COLO668 (cell line): ENCODE data around the gene JAGN1.
"Not testable (repeated sequence)": the region's sequence is repeated elsewhere in the genome, so short reads cannot be mapped to it uniquely, and the experiment has no call there.

Source experiments
- DNase-seq: peaks from one replicate; lab custom pipeline; 2025; ENCODE audit not compliant: unreplicated experiment; lab: John Stamatoyannopoulos, UW

JAGN1 gene

DNA sequence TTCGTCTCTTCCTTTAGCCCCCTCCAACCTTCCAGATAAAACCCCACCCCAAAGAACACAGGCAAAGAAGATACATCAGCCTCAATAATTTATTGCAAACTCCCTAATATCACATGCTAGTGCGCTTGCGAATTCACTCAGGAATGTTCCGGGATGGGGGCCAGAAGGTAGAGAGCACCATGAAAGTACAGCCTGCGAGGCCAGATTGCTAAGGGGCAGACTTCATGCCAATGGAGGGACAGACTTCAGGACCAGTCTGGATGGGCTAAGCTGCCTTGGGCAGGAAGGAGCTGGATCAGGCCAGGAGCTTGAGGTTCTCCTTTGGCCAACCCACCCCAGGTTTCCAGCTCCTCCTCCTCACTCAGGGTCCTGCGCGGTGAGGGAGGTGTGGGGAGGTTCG lies 23.8 kb upstream of the JAGN1 start:
- no peak for DNase-seq

GRCh38 chr3:9867106-9867505 lies 23.3 kb upstream of the JAGN1 start:
- DNase-seq = no peak

DNA sequence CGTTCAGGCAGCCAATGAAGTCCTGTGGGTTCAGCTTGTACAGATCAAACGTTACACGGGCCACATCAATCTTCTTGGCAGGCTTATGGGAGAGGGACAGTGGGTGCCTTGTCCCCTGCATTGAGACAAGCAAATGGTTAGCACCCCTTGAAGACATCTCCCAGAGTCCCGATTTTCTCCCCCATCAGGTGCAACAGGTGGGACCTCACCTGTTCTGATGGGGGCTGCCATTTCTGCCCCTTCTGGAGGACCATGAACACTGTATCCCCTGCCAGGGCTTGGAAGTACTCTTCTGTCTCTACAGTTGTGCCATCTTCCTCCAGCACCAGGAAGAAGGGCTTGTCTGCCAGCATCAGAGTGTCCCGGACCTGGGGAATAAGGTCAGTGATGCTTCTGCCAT lies 20.5 kb upstream of the JAGN1 start:
- no peak for DNase-seq

GRCh38 chr3:9870978-9871377 lies 19.4 kb upstream of the JAGN1 start:
- no peak for DNase-seq

- not testable (repeated sequence) for DNase-seq
Observed at GRCh38 chr3:9872067-9872466, 18.3 kb upstream of the JAGN1 start.

DNA sequence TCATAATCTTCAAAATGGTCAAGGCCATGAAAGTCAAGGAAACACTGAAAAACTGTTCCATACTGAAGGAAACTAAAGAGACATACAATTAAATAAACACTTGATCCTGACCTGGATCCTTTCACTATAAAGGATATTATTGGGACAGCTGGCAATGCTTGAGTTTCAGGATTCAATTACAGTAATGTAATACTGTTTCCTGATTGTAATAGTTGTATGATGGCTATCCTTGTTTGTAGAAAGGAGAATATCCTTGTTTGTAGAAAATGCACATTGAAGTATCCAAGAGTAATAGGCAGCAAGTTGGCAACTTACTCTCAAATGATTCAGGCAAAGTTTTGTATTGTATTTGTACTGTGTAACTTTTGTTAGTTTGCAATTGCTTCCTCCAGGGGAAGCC lies 15.0 kb upstream of the JAGN1 start:
- DNase-seq = no peak

DNA sequence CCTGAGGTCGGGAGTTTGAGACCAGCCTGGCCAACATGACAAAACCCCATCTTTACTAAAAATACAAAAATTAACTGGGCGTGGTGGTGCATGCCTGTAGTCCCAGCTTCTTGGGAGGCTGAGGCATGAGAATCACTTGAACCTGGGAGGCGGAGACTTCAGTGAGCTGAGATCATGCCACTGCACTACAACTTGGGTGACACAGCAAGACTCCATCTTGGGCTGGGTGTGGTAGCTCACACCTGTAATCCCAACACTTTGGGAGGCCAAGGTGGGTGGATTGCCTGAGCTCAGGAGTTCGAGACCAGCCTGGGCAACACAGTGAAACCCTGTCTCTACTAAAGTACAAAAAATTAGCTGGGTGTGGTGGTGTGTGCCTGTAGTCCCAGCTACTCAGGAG lies 14.2 kb upstream of the JAGN1 start:
- not testable (repeated sequence) for DNase-seq

- DNase-seq = no peak
Observed at GRCh38 chr3:9876991-9877390, 13.4 kb upstream of the JAGN1 start.

DNA sequence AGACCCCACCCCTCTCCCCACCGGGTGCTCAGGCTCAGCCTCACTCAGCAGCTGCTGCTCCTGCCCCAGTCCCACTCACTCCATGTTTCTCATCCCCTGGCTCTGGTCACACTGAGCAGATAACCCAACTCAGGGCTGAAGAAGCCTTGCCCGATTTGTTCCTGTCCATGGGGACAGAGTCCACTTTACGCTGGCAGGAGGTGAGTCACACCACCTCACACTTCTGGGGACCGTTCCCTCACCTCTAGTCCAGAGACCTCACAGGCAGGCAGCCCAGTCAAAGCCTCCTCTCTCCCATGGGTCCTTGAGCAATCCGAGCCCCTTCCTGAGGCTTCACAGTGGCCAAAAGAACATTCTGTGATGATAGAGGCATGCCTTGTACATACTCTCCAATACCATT lies 11.7 kb upstream of the JAGN1 start:
- no peak for DNase-seq

- no peak for DNase-seq
Observed at GRCh38 chr3:9879830-9880549, 10.4 kb upstream of the JAGN1 start, which contains the start of gene CIDEC. Gene CIDEC (minus strand): TSS chr3:9880253. CDS start chr3:9878486, 1,767 bp downstream.

GRCh38 chr3:9881441-9881840 lies 9.0 kb upstream of the JAGN1 start:
- peak; percentile 4 for DNase-seq

DNA sequence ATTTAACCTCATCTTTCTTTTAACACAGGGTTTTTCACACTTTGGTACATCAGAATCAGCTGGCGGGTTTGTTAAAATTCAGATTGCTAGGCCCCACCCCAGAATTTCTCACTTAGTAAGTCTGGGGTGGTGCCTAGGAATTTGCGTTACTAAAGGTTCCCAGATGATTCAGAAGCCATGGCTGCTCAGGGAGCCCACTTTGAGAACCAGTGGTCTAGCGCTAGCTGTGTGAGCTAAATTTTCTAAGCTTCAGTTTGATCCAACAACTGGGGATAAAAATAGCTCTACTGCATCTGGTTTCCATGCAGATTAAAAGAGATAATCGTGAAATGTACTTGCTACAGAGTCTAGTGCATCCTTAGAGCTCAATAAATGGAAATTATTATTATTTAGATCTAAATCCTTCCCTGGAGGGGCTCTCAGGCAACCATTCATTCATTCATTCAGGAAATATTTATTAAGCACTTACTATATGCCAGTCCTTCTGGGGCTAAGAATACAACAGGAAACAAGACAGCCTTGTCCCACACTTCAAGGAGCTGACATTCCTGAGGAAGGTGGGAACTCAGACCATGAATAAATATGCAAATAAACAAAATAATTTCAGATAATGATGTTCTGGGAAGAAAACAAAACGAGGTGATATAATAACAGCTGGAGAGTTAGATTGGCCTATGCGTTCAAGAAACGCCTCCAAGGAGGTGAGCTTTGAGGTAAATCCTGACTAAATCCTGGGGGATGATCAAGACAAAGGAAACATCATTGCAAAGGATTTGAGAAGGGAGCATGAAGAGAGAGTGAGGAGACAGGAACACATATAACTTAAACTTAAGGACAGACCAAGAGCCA lies 6.5 kb upstream of the JAGN1 start:
- DNase-seq = no peak

GRCh38 chr3:9884555-9885165 lies 5.8 kb upstream of the JAGN1 start:
- no peak for DNase-seq

GRCh38 chr3:9886328-9886727 lies 4.1 kb upstream of the JAGN1 start:
- no peak for DNase-seq

DNA sequence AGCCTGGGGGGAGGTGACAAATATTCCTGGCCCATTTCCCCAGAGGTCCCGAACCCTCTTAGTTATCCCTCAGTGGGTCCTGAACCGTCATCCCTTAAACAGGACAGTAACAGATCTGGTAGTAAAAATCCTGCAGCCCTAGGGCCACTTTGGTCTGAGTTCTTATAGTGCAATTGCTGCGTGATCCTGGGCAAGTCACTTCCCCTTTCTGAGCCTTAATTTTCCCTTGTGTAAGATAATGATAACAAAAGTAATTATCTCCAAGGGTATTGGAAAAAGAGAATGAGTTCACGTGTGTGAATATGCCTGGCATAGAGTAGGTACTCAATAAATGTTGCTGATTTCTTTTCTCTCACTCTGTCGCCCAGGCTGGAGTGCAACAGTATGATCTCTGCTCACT lies 2.9 kb upstream of the JAGN1 start:
- DNase-seq = no peak

GRCh38 chr3:9888540-9888939 lies 1.9 kb upstream of the JAGN1 start:
- no peak for DNase-seq

DNA sequence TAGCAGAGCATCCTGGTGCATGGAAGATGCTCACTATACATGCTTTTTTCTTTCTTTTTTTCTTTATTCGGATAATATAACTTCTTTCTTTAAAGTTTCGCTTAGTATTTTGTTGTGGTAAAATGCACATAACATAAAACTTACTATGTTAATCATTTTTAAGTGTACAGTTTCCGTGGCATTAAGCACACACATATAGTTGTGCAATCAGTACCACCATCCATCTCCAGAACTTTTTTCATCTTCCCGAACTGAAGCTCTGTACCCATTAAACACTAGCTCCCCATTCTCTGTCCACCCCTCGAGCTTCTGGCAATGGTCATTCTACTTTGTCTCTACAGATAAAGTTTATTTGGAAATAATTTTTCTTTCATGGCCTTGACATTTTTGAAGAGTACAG lies 1.0 kb upstream of the JAGN1 start:
- no peak for DNase-seq

- no peak for DNase-seq
Observed at GRCh38 chr3:9891072-9891622, 737 bp downstream of the JAGN1 start.

DNA sequence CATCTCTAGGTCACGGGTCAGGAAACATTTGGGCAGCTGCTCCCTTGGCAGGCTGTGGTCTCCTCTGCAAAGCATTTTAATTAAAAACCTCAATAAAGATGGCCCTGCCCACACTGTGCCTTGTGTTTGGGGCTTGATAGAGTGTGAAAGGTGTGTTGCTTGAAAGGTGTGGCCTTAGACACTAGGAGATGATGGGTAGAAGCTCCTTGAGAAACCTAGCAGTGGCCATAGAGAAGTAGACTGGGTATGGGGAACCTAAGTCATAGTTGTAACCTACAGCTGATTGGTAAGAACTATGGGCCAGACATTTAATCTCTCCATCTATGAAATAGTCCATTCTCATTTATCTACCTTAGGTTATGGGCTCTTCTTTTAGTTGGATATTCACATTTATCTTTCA lies 3.3 kb downstream of the JAGN1 start:
- no peak for DNase-seq

GRCh38 chr3:9895715-9896114 lies 5.3 kb downstream of the JAGN1 start:
- not testable (repeated sequence) for DNase-seq

DNA sequence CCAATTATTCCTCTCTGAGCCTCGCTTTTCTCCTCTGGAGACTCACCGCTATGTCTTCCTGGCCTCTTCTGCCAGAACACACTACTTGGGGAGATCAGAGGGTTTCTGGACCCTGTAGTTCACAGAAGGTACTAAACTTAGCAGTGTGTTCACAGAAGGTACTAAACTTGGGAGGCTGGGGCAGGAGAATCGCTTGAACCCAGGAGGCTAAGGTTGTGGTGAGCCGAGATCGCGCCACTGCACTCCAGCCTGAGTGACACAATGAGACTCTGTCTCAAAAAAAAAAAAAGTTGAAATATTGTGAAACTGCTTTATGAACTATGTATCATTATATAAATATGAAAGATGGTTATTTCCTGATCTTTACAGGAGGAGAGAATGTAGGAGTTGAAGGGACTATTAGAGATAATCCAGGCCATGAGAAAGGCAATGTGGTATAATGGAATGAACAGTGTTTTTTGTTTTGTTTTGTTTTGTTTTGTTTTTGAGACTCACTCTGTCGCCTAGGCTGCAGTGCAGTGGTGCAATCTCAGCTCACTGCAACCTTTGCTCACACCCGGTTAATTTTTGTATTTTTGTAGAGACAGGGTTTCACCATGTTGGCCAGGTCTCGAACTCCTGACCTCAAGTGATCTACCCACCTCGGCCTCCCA lies 6.5 kb downstream of the JAGN1 start:
- not testable (repeated sequence) for DNase-seq
